WTC11 (cell line): ENCODE results near the gene LTB.

Experiments
- CTCF ChIP-seq: fragments of 200-600 bp; IDR thresholded peaks from 2 replicates; pipeline ENCODE4 v1.8.0; 2022; ENCODE audit warnings: antibody characterized with exemption
- IRF2 ChIP-seq: sonication (generic); formaldehyde crosslinking; IDR thresholded peaks from 2 replicates; pipeline ENCODE4 v1.8.0; 2022; ENCODE audit warnings: low read depth, missing genetic modification reagents, borderline replicate concordance

- no peak for TF ChIP-seq IRF2 (CRISPR knock-in tag)
- no peak for TF ChIP-seq CTCF
These were observed 1.8 kb downstream of the LTB start for GRCh38 chr6:31580438-31580740.
